Measurements from ENCODE around the gene OGFOD3. TPM values are rescaled to one million over a fixed set of nuclear protein-coding genes. Genes with fewer than 3 reads are reported as not detected.
"Not testable (repeated sequence)": the region's sequence is repeated elsewhere in the genome, so short reads cannot be mapped to it uniquely, and the experiment has no call there.

OGFOD3 gene
- total and polyA plus RNA-seq, 5 donors = 27.9 to 34.0 (median 28.9) TPM

DNA sequence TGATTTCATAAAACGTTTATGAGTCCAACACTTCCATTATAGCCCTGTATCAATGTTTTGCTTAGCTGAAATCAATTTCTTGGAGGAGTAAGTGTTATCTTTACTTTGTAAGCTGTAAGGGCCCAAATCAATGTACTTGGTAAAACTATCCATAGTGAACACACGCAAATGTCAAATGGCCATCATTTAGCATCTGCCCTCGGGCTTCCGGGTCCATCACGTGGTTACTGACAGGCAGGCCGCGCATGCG, 39.5 kb upstream of the OGFOD3 start:
- peaks cover 5% of the 10 kb centered on the region for H3K4me1 ChIP-seq (ENCODE audit: control insufficient read depth, insufficient read depth, low read length)
- intact Hi-C loops (cut with DNase I) = no loop called here
- no peak for ATAC-seq

DNA sequence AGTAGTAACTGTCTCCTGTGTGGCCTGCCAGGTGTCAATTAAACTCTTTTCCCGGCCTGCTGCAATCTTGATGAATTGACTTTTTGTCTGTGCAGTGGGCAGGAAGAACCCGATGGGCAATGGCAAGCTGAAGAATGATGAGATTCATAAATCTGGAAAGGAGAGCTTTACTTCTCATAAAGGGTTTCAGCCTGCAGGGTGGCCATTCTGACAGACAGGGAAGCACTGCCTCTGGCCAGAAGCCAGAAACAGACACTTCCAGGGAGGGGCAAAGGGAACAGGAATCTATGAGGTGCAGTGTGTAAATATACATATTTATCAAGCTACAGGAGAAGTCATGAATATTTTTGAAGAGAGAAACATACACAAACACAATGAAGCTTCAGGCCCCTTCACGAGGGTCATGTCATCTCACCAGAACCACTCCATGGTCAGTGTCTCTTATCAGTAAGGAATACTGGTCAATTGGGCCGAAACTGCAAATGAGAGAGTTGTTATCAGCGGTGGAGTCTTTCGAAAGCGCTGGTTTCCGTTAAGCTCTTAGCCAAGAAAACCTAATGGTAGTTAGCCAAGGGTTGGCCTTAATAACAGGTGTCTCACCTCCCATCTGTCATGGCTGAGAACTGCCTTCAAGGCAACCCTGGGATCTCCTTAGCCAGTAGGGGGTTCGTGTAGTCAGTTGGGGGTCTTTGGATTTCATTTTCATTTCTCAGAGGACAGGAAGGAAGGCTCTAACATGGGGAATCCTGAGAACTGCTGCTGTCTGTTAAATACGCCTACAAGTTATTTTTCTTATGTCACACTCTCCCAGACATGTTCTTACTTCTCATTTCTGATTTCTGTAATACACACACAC, 38.9 kb upstream of the OGFOD3 start:
- Histone ChIP-seq H3K4me3 (ENCODE audit: low read length) (peak overlapping the region; percentile 33), H3K9me3 (ENCODE audit: control insufficient read depth, low read length) (no peaks in the 10 kb centered on the region), H3K4me1 (ENCODE audit: control insufficient read depth, insufficient read depth, low read length) (peaks cover 5% of the 10 kb centered on the region), H3K27me3 (ENCODE audit: control insufficient read depth, insufficient read depth) (no peaks in the 10 kb centered on the region), H3K27ac (ENCODE audit: low read length) (peak overlapping the region; percentile 92)
- no peak for ATAC-seq
- DNase-seq = peak in 2 of 3 donors; percentile 63 to 75
- 53% methylated on average over 10 of the region's 10 CpGs for WGBS
- intact Hi-C loops (cut with DNase I) = no loop called here

More for the DNA sequence above, 39.5 kb upstream of the OGFOD3 start:
- Histone ChIP-seq H3K4me3 (ENCODE audit: low read length) (peak overlapping the region; percentile 33), H3K27ac (ENCODE audit: low read length) (peak overlapping the region; percentile 98), H3K27me3 (ENCODE audit: control insufficient read depth, insufficient read depth) (no peaks in the 10 kb centered on the region), H3K9me3 (ENCODE audit: control insufficient read depth, low read length) (no peaks in the 10 kb centered on the region)
- WGBS = 1% methylated on average over 8 of the region's 8 CpGs
- no peak for DNase-seq

DNA sequence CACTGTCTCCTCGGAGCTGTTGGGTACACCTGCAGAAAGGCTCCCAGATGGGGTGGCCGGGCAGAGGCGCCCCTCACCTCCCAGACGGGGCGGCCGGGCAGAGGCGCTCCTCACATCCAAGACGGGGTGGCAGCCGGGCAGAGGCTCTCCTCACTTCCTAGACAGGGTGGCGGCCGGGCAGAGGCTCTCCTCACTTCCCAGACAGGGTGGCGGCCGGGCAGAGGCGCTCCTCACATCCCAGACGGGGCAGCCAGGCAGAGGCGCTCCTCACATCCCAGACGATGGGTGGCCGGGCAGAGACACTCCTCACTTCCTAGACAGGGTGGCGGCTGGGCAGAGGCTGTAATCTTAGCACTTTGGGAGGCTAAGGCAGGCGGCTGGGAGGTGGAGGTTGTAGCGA, 35.3 kb upstream of the OGFOD3 start:
- peak in 1 of 3 donors; percentile 56 for DNase-seq
- H3K27ac ChIP-seq (ENCODE audit: low read length); intact Hi-C loops (cut with DNase I); H3K27me3 ChIP-seq (ENCODE audit: control insufficient read depth, insufficient read depth); H3K4me1 ChIP-seq (ENCODE audit: control insufficient read depth, insufficient read depth, low read length); H3K9me3 ChIP-seq (ENCODE audit: control insufficient read depth, low read length); ATAC-seq; H3K4me3 ChIP-seq (ENCODE audit: low read length): not testable (repeated sequence)
- 94% methylated on average over 21 of the region's 21 CpGs for WGBS

DNA sequence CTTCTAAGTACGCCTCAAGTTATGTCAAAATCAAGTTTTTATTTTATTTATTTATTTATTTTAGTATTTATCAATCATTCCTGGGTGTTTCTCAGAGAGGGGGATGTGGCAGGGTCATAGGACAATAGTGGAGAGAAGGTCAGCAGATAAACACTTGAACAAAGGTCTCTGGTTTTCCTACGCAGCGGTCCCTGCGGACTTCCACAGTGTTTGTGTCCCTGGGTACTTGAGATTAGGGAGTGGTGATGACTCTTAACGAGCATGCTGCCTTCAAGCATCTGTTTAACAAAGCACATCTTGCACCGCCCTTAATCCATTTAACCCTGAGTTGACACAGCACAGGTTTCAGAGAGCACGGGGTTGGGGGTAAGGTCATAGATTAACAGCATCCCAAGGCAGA, 34.8 kb upstream of the OGFOD3 start:
- 82% methylated on average over 7 of the region's 7 CpGs for WGBS
- DNase-seq; H3K4me1 ChIP-seq (ENCODE audit: control insufficient read depth, insufficient read depth, low read length); H3K27ac ChIP-seq (ENCODE audit: low read length); H3K9me3 ChIP-seq (ENCODE audit: control insufficient read depth, low read length); H3K27me3 ChIP-seq (ENCODE audit: control insufficient read depth, insufficient read depth); intact Hi-C loops (cut with DNase I); ATAC-seq; H3K4me3 ChIP-seq (ENCODE audit: low read length): not testable (repeated sequence)

DNA sequence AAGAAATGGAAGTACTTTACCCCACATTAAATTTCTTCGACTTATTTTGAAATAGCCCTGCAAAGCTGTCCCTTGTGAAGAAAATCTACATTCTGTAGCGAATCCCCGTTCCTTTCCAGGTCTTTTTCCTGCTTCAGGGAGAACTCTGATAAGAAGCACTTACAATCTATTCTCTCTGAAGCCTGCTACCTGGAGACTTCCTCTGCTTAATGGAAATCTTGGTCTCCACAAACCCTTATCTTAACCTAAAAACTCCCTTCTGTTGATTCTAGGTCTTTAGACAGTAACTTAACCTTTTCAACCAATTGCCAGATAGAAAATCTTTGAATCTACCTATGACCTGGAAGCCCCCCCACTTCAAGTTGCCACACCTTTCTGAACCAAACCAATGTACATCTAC, 33.8 kb upstream of the OGFOD3 start:
- ATAC-seq (no peak), DNase-seq (no peak)
- intact Hi-C loops (cut with DNase I) = no loop called here
- no peak overlapping the region for H3K27ac ChIP-seq (ENCODE audit: low read length)
- H3K4me1 ChIP-seq (ENCODE audit: control insufficient read depth, insufficient read depth, low read length) = peaks cover 4% of the 10 kb centered on the region
- no peaks in the 10 kb centered on the region for H3K9me3 ChIP-seq (ENCODE audit: control insufficient read depth, low read length)
- H3K27me3 ChIP-seq (ENCODE audit: control insufficient read depth, insufficient read depth) = no peaks in the 10 kb centered on the region
- WGBS = 93% methylated on average over 3 of the region's 3 CpGs
- H3K4me3 ChIP-seq (ENCODE audit: low read length) = no peak overlapping the region

DNA sequence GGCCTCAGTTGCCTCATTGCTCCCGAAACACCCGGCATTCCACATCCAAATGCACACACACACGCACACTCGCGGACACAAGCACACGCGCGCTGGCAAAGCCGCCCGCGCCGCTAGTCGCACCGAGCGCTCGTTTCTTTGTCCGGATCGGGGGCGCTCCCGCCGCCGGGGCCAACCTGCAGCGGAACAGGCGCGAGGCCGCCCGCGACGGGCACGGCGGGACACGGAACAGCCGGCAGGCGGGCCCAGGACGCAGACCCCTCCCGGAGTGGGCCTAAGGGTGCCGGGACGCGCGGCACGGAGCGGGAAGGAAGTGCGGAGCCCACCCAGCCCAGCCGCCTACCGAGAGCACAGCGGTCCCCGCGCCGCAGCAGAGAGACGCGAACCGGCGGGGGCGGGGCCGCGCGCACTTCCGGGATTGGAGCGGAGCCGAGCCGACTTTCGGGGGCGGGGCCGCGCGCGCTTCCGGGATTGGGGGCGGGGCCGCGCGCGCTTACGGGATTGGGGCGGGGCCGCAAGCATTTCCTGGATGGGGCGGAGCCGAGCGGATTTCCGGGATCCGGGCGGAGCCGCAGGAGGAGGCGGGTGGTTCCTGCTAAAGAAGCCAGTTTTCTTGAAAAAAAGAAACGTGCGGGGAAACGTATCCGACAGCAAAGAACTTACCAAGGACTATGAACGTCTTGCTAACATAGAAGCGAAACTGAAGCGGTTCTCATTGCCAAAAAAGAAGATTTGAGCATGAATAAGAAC, 32.1 kb upstream of the OGFOD3 start, which contains the start of gene CYBC1:
Gene CYBC1 (minus strand): TSS at position 396 of the 750 bp plus-strand sequence. CDS start 1,498 bp downstream, outside the sequence.
- Histone ChIP-seq H3K27me3 (ENCODE audit: control insufficient read depth, insufficient read depth) (no peaks in the 10 kb centered on the region), H3K9me3 (ENCODE audit: control insufficient read depth, low read length) (no peaks in the 10 kb centered on the region), H3K27ac (ENCODE audit: low read length) (peak within 1 kb of the TSS; percentile 85), H3K4me1 (ENCODE audit: control insufficient read depth, insufficient read depth, low read length) (peaks cover 2% of the 10 kb centered on the region), H3K4me3 (ENCODE audit: low read length) (peak within 1 kb of the TSS; percentile 89)
- intact Hi-C loops (cut with DNase I) = no loop called here
- DNase-seq (peak; percentile 93 to 97 (median 97)), ATAC-seq (peak; percentile 96 to 97)
- WGBS = under 1% methylated on average over 91 of the region's 91 CpGs

DNA sequence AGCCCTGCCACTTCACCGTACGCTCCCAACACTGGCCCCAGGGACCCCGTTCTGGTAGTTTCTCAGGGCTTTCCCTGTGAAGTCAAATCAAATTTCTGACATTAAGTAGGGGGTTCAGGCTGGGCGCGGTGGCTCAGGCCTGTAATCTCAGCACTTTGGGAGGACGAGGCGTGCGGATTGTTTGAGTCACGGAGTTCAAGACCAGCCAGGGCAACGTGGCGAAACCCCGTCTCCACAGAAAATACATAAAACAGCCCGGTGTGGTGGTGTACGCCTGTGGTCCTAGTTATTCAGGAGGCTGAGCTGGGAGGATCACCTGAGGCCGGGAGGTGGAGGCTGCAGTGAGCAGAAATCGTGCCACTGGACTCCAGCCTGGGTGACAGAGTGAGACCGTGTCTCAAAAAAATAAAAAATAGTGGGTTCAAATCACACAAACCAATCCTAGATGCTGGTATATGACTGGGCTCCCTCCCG, 31.5 kb upstream of the OGFOD3 start:
- Histone ChIP-seq H3K27ac (ENCODE audit: low read length) (peak overlapping the region; percentile 85), H3K4me1 (ENCODE audit: control insufficient read depth, insufficient read depth, low read length) (peaks cover 2% of the 10 kb centered on the region), H3K9me3 (ENCODE audit: control insufficient read depth, low read length) (no peaks in the 10 kb centered on the region), H3K4me3 (ENCODE audit: low read length) (peak overlapping the region; percentile 89), H3K27me3 (ENCODE audit: control insufficient read depth, insufficient read depth) (no peaks in the 10 kb centered on the region)
- WGBS = 56% methylated on average over 18 of the region's 18 CpGs
- ATAC-seq (no peak), DNase-seq (peak in 2 of 3 donors; percentile 23 to 56)
- intact Hi-C loops (cut with DNase I) = no loop called here

DNA sequence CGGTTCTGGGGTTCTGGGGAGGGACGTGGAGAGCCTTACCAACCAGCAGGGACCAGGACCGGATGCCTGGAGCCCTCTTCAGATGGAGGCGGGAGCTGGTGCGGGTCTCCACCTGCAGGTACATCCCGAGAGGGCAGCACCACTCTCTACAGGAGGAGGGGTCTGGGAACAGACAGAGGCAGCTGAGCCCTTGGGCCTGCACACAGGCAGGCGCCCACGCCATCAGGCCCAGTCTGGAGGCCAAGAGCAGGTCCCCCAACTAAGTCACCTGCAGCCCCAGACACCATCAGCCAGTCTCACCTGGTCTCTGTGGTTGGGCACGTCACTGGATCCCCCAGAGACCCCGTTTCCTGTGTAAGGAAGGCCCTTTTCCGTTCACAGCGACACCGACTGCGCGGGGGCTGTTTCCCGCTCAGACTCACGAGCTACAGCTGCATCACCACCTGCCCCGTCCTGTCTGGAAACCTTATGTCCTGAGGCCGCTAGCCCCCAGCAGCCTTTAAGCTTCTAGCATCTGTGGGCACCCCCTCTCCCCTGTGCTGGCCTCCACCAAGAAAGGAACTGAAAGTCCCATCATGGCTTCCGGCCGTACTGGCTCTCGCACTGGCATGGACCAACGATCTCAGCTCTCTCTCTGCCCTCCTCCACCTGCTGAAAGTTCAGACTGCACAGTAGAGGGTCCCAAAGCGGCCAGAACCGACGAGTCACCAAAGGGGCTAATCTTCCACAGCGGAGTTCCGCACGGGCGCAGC, 30.9 kb upstream of the OGFOD3 start:
- Histone ChIP-seq H3K27ac (ENCODE audit: low read length) (peak overlapping the region; percentile 85), H3K27me3 (ENCODE audit: control insufficient read depth, insufficient read depth) (no peaks in the 10 kb centered on the region), H3K4me3 (ENCODE audit: low read length) (peak overlapping the region; percentile 89), H3K4me1 (ENCODE audit: control insufficient read depth, insufficient read depth, low read length) (peaks cover 2% of the 10 kb centered on the region), H3K9me3 (ENCODE audit: control insufficient read depth, low read length) (no peaks in the 10 kb centered on the region)
- 63% methylated on average over 30 of the region's 30 CpGs for WGBS
- intact Hi-C loops (cut with DNase I) = no loop called here
- ATAC-seq (peak in 1 of 2 donors; percentile 8), DNase-seq (peak; percentile 26 to 70 (median 69))

DNA sequence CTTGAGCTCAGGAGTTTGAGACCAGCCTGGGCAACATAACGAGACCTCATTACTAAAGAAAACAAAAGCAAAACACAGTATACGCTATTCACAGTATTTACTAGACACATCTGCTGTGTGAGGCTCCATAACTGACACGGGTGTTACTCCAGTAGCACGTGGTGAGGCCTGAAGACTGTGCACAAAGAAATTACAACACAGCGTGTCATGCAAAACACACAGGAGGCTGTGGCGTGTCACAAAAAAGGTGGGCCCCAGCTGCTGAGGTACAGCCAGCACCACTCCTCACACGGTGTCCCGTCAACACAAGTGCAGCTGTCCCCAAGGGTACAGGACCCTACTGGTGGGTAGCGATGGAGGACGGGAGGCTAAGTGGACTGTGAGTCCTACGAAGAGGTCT, 29.5 kb upstream of the OGFOD3 start:
- ATAC-seq (no peak), DNase-seq (no peak)
- Histone ChIP-seq H3K27me3 (ENCODE audit: control insufficient read depth, insufficient read depth) (no peaks in the 10 kb centered on the region), H3K27ac (ENCODE audit: low read length) (no peak overlapping the region), H3K4me3 (ENCODE audit: low read length) (no peak overlapping the region), H3K9me3 (ENCODE audit: control insufficient read depth, low read length) (no peaks in the 10 kb centered on the region), H3K4me1 (ENCODE audit: control insufficient read depth, insufficient read depth, low read length) (peaks cover 2% of the 10 kb centered on the region)
- intact Hi-C loops (cut with DNase I) = no loop called here
- 94% methylated on average over 11 of the region's 11 CpGs for WGBS

DNA sequence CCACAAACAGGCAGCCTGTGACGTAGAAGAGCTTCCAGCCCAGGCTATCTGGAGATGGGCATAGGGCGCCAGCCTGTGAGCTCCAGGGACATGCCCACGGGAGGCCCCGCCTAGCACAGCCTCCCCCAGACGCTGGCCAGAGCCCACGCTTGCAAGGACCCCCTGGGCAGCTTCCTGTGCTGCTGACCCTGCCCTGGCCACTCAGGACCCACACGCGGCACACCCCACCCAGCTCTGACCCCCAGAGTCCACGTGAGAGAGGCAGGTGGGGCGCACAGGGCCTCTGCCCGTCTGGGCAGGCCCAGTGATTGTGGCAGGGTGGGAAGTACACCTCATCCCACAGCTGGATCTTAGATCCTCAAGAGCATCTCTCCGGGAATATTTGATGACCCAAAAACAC, 28.3 kb upstream of the OGFOD3 start:
- H3K27me3 ChIP-seq (ENCODE audit: control insufficient read depth, insufficient read depth) = no peaks in the 10 kb centered on the region
- ATAC-seq (no peak), DNase-seq (peak in 1 of 3 donors; percentile 37)
- no peak overlapping the region for H3K27ac ChIP-seq (ENCODE audit: low read length)
- no peak overlapping the region for H3K4me3 ChIP-seq (ENCODE audit: low read length)
- WGBS = 88% methylated on average over 12 of the region's 12 CpGs
- intact Hi-C loops (cut with DNase I) = no loop called here
- peaks cover 2% of the 10 kb centered on the region for H3K4me1 ChIP-seq (ENCODE audit: control insufficient read depth, insufficient read depth, low read length)
- no peaks in the 10 kb centered on the region for H3K9me3 ChIP-seq (ENCODE audit: control insufficient read depth, low read length)

Data from right cardiac atrium (tissue), 5 donors.